GM18511 (cell line): ENCODE measurements around the gene TMEM167A.
"Not testable (repeated sequence)": the region's sequence is repeated elsewhere in the genome, so short reads cannot be mapped to it uniquely, and the experiment has no call there.

Source experiments
- ATAC-seq: cut with Tn5 transposase; IDR thresholded peaks from one replicate; pipeline ENCODE4 v1.9.1; 2021; ENCODE audit warnings: mild to moderate bottlenecking, moderate library complexity; ENCODE audit not compliant: unreplicated experiment

TMEM167A gene

DNA sequence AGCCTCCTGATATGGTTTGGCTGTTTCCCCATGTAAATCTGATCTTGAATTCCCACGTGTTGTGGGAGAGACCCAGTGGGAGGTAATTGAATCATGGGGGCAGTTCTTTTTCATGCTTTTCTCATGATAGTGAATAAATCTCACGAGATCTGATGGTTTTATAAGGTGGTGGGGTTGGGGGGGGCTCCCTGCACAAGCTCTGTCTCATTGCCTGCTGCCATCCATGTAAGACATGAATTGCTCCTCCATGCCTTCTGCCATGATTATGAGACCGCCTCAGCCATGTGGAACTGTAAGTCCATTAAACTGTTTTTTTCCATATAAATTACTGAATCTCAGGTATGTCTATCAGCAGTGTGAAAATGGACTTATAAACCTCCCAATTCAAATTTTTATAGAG is 13.0 kb upstream of the TMEM167A start:
- ATAC-seq = no peak

DNA sequence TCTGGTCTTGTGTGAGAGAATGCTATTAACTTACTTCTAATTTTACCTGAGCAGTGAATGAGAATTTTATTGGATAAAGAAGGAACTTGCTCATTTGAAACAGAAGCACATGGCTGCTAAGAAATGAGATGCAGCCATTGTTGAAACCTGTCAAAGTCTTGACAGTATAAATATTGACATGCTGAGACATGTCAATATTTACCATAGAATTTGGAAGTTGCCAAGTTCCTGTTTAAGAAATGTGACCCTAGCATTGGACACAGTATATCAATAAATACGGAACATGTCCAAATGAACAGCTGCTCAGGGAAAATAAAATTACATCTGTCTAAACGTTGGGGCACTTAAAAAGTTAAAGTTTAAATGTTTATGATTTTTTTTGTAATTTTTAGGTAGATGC is 7.9 kb upstream of the TMEM167A start:
- no peak for ATAC-seq

DNA sequence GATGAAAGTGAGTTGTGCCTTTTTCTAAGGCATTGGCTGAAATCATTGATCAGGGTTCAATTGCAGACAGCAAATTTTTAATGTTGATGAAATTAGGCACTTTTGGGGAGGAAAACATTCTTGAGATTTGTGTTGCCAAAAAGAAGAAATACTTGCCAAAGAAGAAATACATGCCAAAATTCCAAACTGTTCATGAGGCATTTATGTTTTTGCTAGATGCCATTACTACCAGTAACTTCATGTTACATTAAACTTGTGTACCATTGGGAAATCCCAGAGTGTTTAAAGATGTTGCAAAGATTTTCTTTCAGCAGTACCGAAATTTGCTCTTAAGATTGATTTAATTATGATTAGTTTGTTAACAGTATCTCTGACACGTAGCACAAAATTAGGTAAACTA is 7.1 kb upstream of the TMEM167A start:
- no peak for ATAC-seq

DNA sequence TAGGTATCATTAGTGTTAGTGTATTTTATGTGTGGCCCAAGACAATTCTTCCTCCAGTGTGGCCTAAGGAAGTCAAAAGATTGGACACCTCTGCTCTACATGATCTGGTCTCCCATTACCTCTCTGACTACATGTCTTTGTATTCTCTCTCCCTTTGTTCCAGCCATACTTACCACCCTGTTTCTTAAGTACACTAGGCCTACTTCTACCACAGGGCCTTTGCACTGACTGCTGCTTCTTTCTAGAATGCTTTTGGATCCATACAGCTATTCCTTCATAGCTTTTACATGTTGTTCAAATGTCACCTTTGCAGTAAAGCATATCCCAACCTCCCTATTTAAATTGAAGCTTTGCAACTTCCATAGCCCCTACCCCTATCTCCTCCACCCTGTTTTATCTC is 5.6 kb upstream of the TMEM167A start:
- no peak for ATAC-seq

DNA sequence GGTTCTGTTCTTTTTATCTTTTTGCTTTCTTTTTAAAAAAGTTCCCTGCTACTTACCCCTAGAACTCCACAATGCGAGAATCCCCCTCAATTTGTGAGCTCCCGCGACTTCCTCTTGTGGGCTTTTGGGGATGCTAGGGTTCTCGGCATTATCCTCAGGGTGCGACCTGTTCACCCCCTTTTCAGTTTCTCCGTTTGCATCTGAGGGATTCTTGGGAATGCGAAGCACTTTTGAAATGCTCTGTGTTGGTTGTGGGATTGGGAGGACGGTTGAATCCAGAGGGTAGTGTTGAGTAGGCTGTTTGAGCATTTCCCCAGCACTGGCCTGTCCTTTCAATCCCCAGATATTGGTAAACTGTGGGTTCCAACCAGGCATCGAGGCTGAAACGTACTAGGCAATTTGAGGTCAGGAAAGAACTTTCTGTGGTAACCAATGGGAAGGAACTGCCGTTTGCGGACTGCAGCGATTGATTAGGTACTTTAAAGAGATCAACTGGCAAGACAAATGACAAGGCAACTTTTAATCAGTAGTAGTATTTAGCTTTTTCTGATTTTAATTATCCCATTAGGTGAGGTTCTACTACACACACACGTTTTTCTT is 568 bp upstream of the TMEM167A start:
- ATAC-seq = peak; percentile 12

DNA sequence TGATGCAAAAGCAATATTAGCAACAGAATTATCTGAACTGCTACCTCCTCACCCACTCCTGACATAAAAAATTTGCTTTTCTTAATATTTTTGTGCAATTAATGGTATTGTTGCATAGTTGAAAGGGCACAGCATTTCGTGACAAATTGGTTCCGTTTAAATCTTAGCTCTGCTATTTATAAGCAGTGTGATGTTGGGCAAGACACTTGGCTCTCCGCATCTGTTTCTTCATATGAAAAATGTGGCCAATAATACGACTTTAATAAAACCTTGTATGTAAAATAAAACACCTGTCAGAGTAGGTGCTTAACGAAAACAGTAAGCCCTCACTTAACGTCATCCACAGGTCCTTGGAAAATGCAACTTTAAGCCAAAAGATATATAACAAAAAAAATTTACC is 4.2 kb downstream of the TMEM167A start:
- ATAC-seq = no peak

DNA sequence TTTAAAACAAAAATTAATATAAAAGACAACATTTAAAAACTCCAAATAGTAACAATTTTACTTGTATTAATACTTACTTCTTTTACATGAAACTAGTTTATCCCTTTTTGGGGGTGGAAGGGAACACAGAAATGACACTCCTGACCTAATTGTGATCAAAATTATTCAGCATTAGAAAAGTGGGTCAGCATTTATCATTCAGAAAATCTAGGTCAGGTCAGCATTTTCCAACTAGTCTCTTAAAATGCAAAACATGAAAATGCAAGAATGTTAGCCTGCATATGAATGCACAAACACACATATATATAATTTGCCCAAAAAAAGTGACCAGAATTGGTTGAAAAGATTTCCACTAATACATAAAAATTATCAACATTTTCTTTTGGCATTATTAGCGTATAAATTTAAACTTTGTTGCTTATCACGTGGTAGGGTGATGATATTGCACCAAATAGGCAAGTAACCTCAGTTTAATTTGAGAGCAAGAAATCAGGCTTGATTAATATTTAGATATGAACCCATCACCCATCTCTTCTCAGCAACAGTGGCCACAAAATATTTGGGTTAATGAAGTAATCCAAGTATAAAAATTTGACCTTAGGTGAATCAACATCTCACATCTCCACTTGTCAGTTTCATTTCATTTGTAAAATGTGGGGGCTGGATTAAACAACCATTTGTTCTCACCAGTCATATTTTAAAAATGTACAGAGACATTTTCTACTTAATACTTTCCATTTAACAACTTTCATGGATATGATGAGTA is 5.7 kb downstream of the TMEM167A start:
- ATAC-seq = no peak

DNA sequence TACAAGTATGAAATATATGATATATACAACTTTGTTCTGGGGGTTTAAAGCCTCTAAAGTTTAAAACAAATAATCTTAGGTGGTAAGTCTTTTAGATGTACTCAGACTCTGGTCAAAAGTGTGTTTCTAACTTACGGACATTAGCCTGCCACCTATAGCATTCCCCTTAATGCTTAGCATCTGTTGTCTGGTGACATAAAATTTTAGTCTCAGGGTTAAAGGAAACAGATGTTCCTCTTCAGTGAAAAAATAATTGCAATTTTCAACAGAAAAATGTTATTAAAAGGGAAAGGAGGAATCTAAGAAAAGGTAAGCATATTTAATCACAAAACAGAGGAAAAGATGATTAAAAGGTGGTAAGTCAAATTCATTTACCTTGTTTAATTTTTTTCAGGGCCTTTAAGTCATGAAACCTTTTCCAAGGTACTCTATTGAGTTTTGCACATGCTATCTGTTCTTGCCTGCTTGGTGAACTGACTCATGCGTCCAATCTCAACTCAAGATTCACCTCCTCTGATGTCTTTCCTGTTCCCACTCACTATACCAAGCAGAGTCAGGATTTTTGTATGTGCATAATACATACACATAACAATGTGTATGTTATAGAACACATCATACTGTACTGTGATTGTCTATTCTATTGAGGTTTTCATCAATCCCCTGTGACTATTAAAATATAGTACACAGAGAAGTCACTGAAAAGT is 7.9 kb downstream of the TMEM167A start:
- no peak for ATAC-seq

GRCh38 chr5:83067377-83067776 is 9.8 kb downstream of the TMEM167A start:
- not testable (repeated sequence) for ATAC-seq

GRCh38 chr5:83066548-83067110 is 10.6 kb downstream of the TMEM167A start:
- no peak for ATAC-seq

DNA sequence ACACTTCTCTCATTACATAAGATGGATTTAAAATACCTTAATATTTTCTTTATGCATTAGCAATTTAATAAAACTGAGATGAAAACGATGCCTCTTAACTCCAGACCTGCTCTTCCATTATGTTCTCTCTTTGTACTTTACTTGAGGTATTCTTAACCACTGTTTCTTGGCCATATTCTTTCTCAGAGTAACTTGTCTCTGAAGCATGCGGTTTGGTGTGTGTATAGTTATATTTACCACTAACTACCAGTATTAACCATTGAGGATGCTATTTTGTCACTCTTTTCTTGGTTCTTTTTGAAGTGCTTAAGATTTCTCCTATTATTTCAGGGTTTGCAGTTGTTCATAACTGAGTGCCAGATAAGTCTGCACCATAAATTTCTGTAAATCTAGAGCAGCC is 17.9 kb downstream of the TMEM167A start:
- ATAC-seq = no peak

DNA sequence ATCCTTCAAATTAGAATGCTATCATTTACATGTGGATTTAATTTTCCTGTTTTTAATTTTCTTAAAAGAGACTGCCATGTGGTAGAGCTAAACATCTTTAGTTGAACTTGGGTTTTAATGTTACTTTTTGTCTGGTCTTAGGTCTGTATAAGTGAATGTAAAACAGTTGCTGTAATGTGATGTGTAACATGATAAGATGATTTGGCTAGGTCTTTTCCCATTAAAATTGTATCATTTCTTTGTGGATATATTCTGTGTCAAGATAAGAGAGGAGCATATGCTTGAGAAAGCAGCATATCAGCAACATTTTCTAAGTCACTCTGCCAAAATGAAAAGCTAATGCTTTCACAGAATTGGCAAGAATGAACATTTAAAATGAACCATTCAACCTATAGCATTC is 18.5 kb downstream of the TMEM167A start:
- ATAC-seq = no peak

- no peak for ATAC-seq
Observed at GRCh38 chr5:83055166-83055565, 22.0 kb downstream of the TMEM167A start.

DNA sequence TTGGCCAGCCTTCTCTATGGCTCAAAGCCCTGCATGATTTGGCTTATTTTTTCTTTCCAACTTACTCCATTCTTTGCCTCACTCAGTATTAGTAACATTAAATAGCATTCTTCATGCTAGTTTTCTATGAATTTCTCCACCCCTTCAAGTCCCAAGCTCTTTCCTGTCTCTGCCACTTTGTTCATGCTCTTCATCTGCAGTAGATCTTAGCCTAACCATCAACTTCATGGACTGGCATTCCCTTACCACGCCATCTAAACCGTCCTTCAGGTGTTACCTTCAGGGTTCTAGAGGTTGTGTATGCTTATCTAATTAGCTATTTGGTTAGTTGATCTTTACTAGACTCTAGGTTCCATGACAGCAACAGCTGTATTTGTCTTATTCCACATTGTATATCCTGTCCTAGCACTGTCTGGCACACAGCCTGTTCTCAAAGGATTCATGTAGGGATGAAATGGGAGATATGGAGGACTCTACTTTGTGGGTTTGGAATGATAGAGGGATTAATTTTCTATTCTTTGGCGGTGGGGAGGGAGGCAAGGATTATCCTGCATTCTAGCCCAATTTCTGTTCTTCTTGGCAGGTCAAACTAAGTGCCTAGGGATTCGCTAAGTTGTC is 26.4 kb downstream of the TMEM167A start:
- no peak for ATAC-seq

DNA sequence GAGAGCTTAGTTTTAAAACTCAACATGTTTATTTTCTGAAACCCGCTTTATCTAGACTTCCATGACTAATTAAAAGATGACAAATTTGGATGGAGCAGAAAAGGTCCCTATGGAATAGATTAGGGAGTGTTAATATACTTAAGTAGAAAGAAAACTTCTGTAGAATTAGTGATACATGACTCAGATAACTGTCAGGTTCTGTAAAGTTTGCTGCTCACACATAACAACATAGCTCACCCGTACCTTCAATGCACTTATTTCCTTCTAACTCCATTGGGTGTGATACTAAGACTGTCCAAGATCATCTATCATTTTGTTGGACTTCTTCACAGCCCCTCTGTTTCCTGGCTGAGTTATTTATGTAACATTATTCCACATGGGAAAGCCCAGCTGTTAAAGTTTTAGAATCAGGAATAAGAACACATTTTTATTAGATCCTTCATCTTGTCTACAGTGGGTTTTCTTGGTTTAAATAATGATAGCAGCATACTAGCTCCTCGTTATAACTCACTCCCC is 27.8 kb downstream of the TMEM167A start:
- no peak for ATAC-seq

GRCh38 chr5:83048811-83049210 is 28.4 kb downstream of the TMEM167A start:
- no peak for ATAC-seq

- ATAC-seq = no peak
Observed at GRCh38 chr5:83048277-83048676, 28.9 kb downstream of the TMEM167A start.

- ATAC-seq = no peak
Observed at GRCh38 chr5:83044926-83045325, 32.3 kb downstream of the TMEM167A start.

DNA sequence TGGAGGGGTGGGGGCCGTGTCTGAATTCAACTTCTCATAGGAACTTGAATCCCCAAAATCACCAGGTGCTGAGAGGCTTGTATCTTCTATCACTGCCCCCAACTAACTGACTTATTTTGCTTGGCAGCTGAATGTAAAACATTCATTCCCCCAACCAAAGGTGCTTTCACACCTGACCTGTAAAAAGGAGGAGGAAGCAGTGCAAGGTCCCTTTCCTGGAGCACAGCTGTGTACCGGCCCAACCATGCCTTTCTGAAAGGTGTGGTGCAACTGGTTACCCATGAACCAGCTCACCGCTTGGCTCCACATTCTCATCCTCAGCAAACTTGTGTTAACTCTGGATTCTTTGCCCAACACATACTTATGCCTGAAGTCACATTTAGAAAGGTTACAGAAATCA is 34.7 kb downstream of the TMEM167A start:
- ATAC-seq = no peak

GRCh38 chr5:83038924-83039323 is 38.3 kb downstream of the TMEM167A start:
- ATAC-seq = no peak

- ATAC-seq = no peak
Observed at GRCh38 chr5:83036991-83037575, 40.1 kb downstream of the TMEM167A start.
